Hepatocyte (in vitro differentiated cells): ENCODE data around the gene CRY2. TPM values are rescaled to one million over a fixed set of nuclear protein-coding genes. Genes with fewer than 3 reads are reported as not detected.
A peak's percentile ranks its signal among the peaks of the same experiment; 100 is the strongest.

Experiments used
- DNase-seq: peaks from one replicate; pipeline ENCODE4 v3.0.0-alpha.2; 2016; ENCODE audit warnings: low spot score
- H2AFZ ChIP-seq: fragments of 200-600 bp; sonication (generic); 2 replicates; pipeline ENCODE4 v1.6.0; 2016; ENCODE audit warnings: antibody characterized with exemption, mild to moderate bottlenecking
- H3K27ac ChIP-seq: fragments of 200-600 bp; sonication (generic); 2 replicates; pipeline ENCODE4 v1.5.1; 2016; ENCODE audit warnings: mild to moderate bottlenecking
- H3K27me3 ChIP-seq: fragments of 200-600 bp; sonication (generic); 2 replicates; pipeline ENCODE4 v1.6.1; 2016
- H3K36me3 ChIP-seq: fragments of 200-600 bp; sonication (generic); replicated peaks from 2 replicates; pipeline ENCODE4 v1.5.1; 2016; ENCODE audit warnings: low read depth; ENCODE audit not compliant: insufficient read depth
- H3K4me1 ChIP-seq: fragments of 200-600 bp; sonication (generic); 2 replicates; pipeline ENCODE4 v1.5.1; 2016; ENCODE audit warnings: mild to moderate bottlenecking, moderate library complexity; ENCODE audit not compliant: insufficient read depth
- H3K4me2 ChIP-seq: fragments of 200-600 bp; sonication (generic); 2 replicates; pipeline ENCODE4 v1.6.0; 2016
- H3K4me3 ChIP-seq: fragments of 200-600 bp; sonication (generic); 2 replicates; pipeline ENCODE4 v1.5.1; 2016; ENCODE audit warnings: mild to moderate bottlenecking
- H3K79me2 ChIP-seq: fragments of 200-600 bp; sonication (generic); 2 replicates; pipeline ENCODE4 v1.6.0; 2017; ENCODE audit warnings: mild to moderate bottlenecking
- H3K9me2 ChIP-seq: fragments of 200-600 bp; sonication (generic); replicated peaks from 2 replicates; pipeline ENCODE4 v1.6.0; 2017; ENCODE audit warnings: mild to moderate bottlenecking; ENCODE audit not compliant: insufficient read depth
- H3K9me3 ChIP-seq: fragments of 200-600 bp; sonication (generic); 2 replicates; pipeline ENCODE4 v1.5.1; 2016; ENCODE audit warnings: low read depth, mild to moderate bottlenecking
- H4K20me1 ChIP-seq: fragments of 200-600 bp; sonication (generic); 2 replicates; pipeline ENCODE4 v1.6.0; 2016; ENCODE audit warnings: mild to moderate bottlenecking; ENCODE audit not compliant: insufficient read depth, poor library complexity, severe bottlenecking
- EZH2 ChIP-seq: fragments of 200-600 bp; sonication (generic); IDR thresholded peaks from 2 replicates; pipeline ENCODE4 v1.6.1; 2016; ENCODE audit warnings: antibody characterized with exemption, mild to moderate bottlenecking, borderline replicate concordance
- EZH2phosphoT487 ChIP-seq: fragments of 200-600 bp; sonication (generic); IDR thresholded peaks from one replicate; pipeline ENCODE4 v1.6.1; 2018; ENCODE audit warnings: antibody characterized with exemption, mild to moderate bottlenecking, low read depth, moderate library complexity; ENCODE audit not compliant: unreplicated experiment, severe bottlenecking
- WGBS: methylation state at CpG from one replicate; pipeline ENCODE4 v1.1.6; 2016; ENCODE audit warnings: low lambda C conversion rate; ENCODE audit errors: missing lambda C conversion rate; 5-methylcytosine and 5-hydroxymethylcytosine counted together
- polyA plus RNA-seq: library from polyadenylated mRNA; unstranded; fragments of >200 nt; fragmentation: Nextera tagmentation; extraction: Ambion mirVana; gene quantifications from 2 replicates; pipeline ENCODE4 v1.2.1, GENCODE V29; 2016
- total RNA-seq: library from RNA; depleted of rRNA; stranded (reverse); fragments of >200 nt; gene quantifications from 2 replicates; pipeline ENCODE4 v1.2.3, GENCODE V29; 2014
- TF ChIP-seq, protein P1 (sequence below): fragments of 200-600 bp; sonication (generic); IDR thresholded peaks from 2 replicates; pipeline ENCODE4 v1.5.1; 2016; ENCODE audit warnings: antibody characterized with exemption, mild to moderate bottlenecking; ENCODE audit not compliant: poor library complexity

CRY2 gene
- total and polyA plus RNA-seq, 2 experiments from 2014 or later, result 23.8 to 27.6 TPM

- H3K36me3 ChIP-seq, result peaks cover 8% of the 10 kb centered on the region
- TF ChIP-seq, protein P1, sequence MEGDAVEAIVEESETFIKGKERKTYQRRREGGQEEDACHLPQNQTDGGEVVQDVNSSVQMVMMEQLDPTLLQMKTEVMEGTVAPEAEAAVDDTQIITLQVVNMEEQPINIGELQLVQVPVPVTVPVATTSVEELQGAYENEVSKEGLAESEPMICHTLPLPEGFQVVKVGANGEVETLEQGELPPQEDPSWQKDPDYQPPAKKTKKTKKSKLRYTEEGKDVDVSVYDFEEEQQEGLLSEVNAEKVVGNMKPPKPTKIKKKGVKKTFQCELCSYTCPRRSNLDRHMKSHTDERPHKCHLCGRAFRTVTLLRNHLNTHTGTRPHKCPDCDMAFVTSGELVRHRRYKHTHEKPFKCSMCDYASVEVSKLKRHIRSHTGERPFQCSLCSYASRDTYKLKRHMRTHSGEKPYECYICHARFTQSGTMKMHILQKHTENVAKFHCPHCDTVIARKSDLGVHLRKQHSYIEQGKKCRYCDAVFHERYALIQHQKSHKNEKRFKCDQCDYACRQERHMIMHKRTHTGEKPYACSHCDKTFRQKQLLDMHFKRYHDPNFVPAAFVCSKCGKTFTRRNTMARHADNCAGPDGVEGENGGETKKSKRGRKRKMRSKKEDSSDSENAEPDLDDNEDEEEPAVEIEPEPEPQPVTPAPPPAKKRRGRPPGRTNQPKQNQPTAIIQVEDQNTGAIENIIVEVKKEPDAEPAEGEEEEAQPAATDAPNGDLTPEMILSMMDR, result no peak
- TF ChIP-seq EZH2phosphoT487 (no peak), EZH2 (no peak)
Observed at GRCh38 chr11:45859661-45860140, 12.4 kb downstream of the CRY2 start.

GRCh38 chr11:45860348-45860747 lies 13.1 kb downstream of the CRY2 start:
- H3K4me1 ChIP-seq, result peaks cover 21% of the 10 kb centered on the region
- H4K20me1 ChIP-seq, result peaks cover 12% of the 10 kb centered on the region
- no peak for DNase-seq
- peak overlapping the region; percentile 84 for H3K27ac ChIP-seq
- H3K27me3 ChIP-seq, result no peaks in the 10 kb centered on the region
- peaks cover 23% of the 10 kb centered on the region for H3K79me2 ChIP-seq
- peak overlapping the region; percentile 25 for H3K4me2 ChIP-seq
- TF ChIP-seq EZH2 (no peak), EZH2phosphoT487 (no peak)
- H3K36me3 ChIP-seq, result peaks cover 8% of the 10 kb centered on the region
- no peaks in the 10 kb centered on the region for H3K9me2 ChIP-seq
- no peak overlapping the region for H2AFZ ChIP-seq
- no peak overlapping the region for H3K4me3 ChIP-seq
- no peaks in the 10 kb centered on the region for H3K9me3 ChIP-seq
- WGBS, result 89% methylated on average over 5 of the region's 5 CpGs

More at GRCh38 chr11:45859661-45860140, 12.4 kb downstream of the CRY2 start:
- no peak overlapping the region for H2AFZ ChIP-seq
- DNase-seq, result peak; percentile 90
- peaks cover 21% of the 10 kb centered on the region for H3K4me1 ChIP-seq
- 56% methylated on average over 12 of the region's 12 CpGs for WGBS
- peaks cover 30% of the 10 kb centered on the region for H3K79me2 ChIP-seq
- no peaks in the 10 kb centered on the region for H3K9me2 ChIP-seq
- no peaks in the 10 kb centered on the region for H3K9me3 ChIP-seq
- no peak overlapping the region for H3K4me3 ChIP-seq
- no peaks in the 10 kb centered on the region for H3K27me3 ChIP-seq
- H4K20me1 ChIP-seq, result peaks cover 15% of the 10 kb centered on the region
- peak overlapping the region; percentile 84 for H3K27ac ChIP-seq
- peak overlapping the region; percentile 55 for H3K4me2 ChIP-seq

- H3K27me3 ChIP-seq, result no peaks in the 10 kb centered on the region
- 96% methylated on average over 10 of the region's 10 CpGs for WGBS
- H3K36me3 ChIP-seq, result peaks cover 8% of the 10 kb centered on the region
- no peaks in the 10 kb centered on the region for H3K9me2 ChIP-seq
- no peak overlapping the region for H2AFZ ChIP-seq
- H4K20me1 ChIP-seq, result peaks cover 6% of the 10 kb centered on the region
- peak overlapping the region; percentile 25 for H3K4me2 ChIP-seq
- H3K27ac ChIP-seq, result peak overlapping the region; percentile 84
- H3K9me3 ChIP-seq, result no peaks in the 10 kb centered on the region
- H3K4me1 ChIP-seq, result peaks cover 21% of the 10 kb centered on the region
- no peak for DNase-seq
- peaks cover 18% of the 10 kb centered on the region for H3K79me2 ChIP-seq
- no peak overlapping the region for H3K4me3 ChIP-seq
- TF ChIP-seq EZH2 (no peak), EZH2phosphoT487 (no peak)
- TF ChIP-seq, protein P1, result no peak
Observed at GRCh38 chr11:45860764-45861510, 13.7 kb downstream of the CRY2 start.

DNA sequence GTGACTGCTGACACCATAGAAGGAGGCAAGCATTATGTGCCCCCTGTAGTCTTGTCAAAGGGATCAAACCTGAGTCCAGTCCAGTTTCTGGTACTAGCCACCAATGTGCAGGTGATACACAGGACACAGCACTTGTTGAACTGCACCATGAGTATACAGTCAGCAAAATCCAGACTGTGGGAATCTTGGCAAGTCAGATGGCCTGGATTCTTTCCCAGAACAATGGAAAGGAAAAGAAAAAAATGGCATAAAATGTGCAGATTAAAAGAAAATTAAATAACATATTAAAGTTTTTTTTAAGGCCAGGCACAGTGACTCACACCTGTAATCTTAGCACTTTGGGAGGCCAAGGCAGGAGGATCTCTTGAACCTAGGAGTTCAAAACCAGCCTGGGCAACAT lies 16.8 kb downstream of the CRY2 start:
- Histone ChIP-seq H3K4me3 (no peak overlapping the region), H3K27ac (no peak overlapping the region), H3K27me3 (no peaks in the 10 kb centered on the region), H4K20me1 (no peaks in the 10 kb centered on the region), H3K36me3 (peaks cover 8% of the 10 kb centered on the region), H3K79me2 (no peaks in the 10 kb centered on the region), H3K4me1 (peaks cover 5% of the 10 kb centered on the region), H2AFZ (no peak overlapping the region), H3K9me2 (no peaks in the 10 kb centered on the region), H3K4me2 (no peak overlapping the region), H3K9me3 (no peaks in the 10 kb centered on the region)
- no peak for DNase-seq
- TF ChIP-seq, protein P1, result no peak
- no peak for TF ChIP-seq EZH2phosphoT487
- no peak for TF ChIP-seq EZH2
